ENCODE results near the gene ADCY3.

GRCh38 chr2:24888177-24888576, 31.9 kb downstream of the ADCY3 start:
- no peak for TF ChIP-seq EP300 (IDR thresholded peaks at IDR 0.05; ENCODE audit: borderline replicate concordance)
- TF ChIP-seq MAX (IDR thresholded peaks at IDR 0.05), result no peak
- TF ChIP-seq YY1 (IDR thresholded peaks at IDR 0.05; ENCODE audit: low read depth), result no peak
- no peak for TF ChIP-seq USF1 (IDR thresholded peaks at IDR 0.05)
- no peak for TF ChIP-seq RAD21 (IDR thresholded peaks at IDR 0.05; ENCODE audit: low read depth)
- no peak for TF ChIP-seq TAF1 (IDR thresholded peaks at IDR 0.05; ENCODE audit: low read depth)
